GM12864 (cell line): ENCODE data around the gene TOX4.
"Not testable (repeated sequence)": the region's sequence is repeated elsewhere in the genome, so short reads cannot be mapped to it uniquely, and the experiment has no call there.

Experiments used
- DNase-seq: peaks from one replicate; pipeline ENCODE4 v3.0.0-alpha.2; 2011; ENCODE audit warnings: low read depth
- H3K4me3 ChIP-seq: 2 replicates; pipeline ENCODE4 v1.5.1; 2011; ENCODE audit warnings: mild to moderate bottlenecking, low read depth, low read length, control low read depth
- TF ChIP-seq, protein P1 (sequence below): IDR thresholded peaks from 2 replicates; pipeline ENCODE4 v1.5.1; 2011; ENCODE audit warnings: low read depth, mild to moderate bottlenecking, moderate library complexity, low read length, control low read depth, inconsistent platforms; ENCODE audit errors: missing control alignments

Gene TOX4

DNA sequence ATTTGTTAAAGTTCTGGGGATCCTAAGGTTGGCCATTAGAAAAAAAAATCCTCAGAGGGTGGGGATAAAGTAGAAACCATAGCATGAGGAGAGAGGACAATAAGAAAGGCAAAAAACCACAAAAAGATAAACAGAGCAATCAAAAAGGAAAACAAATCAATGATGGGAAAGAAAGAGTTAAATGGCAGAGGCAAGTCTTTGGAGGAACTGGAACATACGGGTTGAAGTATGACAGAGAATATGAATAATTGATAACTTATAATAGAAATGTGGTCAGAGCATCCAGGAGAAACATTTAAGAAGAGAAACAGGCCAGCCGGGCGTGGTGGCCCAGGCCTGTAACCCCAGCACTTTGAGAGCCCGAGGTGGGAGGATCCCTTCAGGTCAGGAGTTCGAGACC, 67.0 kb downstream of the TOX4 start:
- TF ChIP-seq, protein P1, sequence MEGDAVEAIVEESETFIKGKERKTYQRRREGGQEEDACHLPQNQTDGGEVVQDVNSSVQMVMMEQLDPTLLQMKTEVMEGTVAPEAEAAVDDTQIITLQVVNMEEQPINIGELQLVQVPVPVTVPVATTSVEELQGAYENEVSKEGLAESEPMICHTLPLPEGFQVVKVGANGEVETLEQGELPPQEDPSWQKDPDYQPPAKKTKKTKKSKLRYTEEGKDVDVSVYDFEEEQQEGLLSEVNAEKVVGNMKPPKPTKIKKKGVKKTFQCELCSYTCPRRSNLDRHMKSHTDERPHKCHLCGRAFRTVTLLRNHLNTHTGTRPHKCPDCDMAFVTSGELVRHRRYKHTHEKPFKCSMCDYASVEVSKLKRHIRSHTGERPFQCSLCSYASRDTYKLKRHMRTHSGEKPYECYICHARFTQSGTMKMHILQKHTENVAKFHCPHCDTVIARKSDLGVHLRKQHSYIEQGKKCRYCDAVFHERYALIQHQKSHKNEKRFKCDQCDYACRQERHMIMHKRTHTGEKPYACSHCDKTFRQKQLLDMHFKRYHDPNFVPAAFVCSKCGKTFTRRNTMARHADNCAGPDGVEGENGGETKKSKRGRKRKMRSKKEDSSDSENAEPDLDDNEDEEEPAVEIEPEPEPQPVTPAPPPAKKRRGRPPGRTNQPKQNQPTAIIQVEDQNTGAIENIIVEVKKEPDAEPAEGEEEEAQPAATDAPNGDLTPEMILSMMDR: no peak
- DNase-seq: no peak
- H3K4me3 ChIP-seq: no peak overlapping the region

DNA sequence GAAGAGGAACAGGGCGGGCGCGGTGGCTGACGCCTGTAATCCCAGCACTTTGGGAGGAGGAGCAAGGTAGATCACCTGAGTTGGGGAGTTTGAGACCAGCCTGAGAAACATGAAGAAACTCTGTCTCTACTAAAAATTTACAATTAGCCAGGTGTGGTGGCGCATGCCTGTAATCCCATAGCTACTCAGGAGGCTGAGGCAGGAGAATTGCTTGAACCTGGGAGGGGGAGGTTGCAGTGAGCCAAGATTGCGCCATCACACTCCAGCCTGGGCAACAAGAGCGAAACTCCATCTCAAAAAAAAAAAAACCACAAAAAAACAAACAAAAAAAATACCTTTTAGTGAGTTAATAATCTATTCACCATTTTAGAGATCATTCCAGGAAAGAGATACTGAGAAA, 67.6 kb downstream of the TOX4 start:
- not testable (repeated sequence) for DNase-seq

More for the DNA sequence above, 67.6 kb downstream of the TOX4 start:
- H3K4me3 ChIP-seq: not testable (repeated sequence)
